ENCODE measurements around the gene ABCC3.
A peak's percentile ranks its signal among the peaks of the same experiment; 100 is the strongest.
"Not testable (repeated sequence)": the region's sequence is repeated elsewhere in the genome, so short reads cannot be mapped to it uniquely, and the experiment has no call there.

ABCC3 gene

GRCh38 chr17:50666316-50666715 is 31.6 kb downstream of the ABCC3 start:
- DNase-seq (ENCODE audit: low read depth, low spot score) = no peak

- no peak for DNase-seq (ENCODE audit: low read depth, low spot score)
Observed at GRCh38 chr17:50667259-50668024, 32.8 kb downstream of the ABCC3 start.

GRCh38 chr17:50668025-50668837 is 33.5 kb downstream of the ABCC3 start:
- DNase-seq (ENCODE audit: low read depth, low spot score) = no peak

- no peak for DNase-seq (ENCODE audit: low read depth, low spot score)
Observed at GRCh38 chr17:50668838-50669581, 34.3 kb downstream of the ABCC3 start.

- DNase-seq (ENCODE audit: low read depth, low spot score) = no peak
Observed at GRCh38 chr17:50672071-50672470, 37.4 kb downstream of the ABCC3 start.

GRCh38 chr17:50672831-50673551 is 38.3 kb downstream of the ABCC3 start:
- no peak for DNase-seq (ENCODE audit: low read depth, low spot score)

GRCh38 chr17:50675190-50675589 is 40.5 kb downstream of the ABCC3 start:
- no peak for DNase-seq (ENCODE audit: low read depth, low spot score)

GRCh38 chr17:50675627-50676026 is 40.9 kb downstream of the ABCC3 start:
- DNase-seq (ENCODE audit: low read depth, low spot score) = no peak

- no peak for DNase-seq (ENCODE audit: low read depth, low spot score)
Observed at GRCh38 chr17:50676065-50676975, 41.6 kb downstream of the ABCC3 start.

- DNase-seq (ENCODE audit: low read depth, low spot score) = no peak
Observed at GRCh38 chr17:50677851-50678375, 43.2 kb downstream of the ABCC3 start.

- DNase-seq (ENCODE audit: low read depth, low spot score) = no peak
Observed at GRCh38 chr17:50679008-50679544, 44.4 kb downstream of the ABCC3 start.

- DNase-seq (ENCODE audit: low read depth, low spot score) = no peak
Observed at GRCh38 chr17:50680126-50680525, 45.4 kb downstream of the ABCC3 start.

- not testable (repeated sequence) for DNase-seq (ENCODE audit: low read depth, low spot score)
Observed at GRCh38 chr17:50680543-50681262, 46.0 kb downstream of the ABCC3 start.

GRCh38 chr17:50681263-50682200 is 46.9 kb downstream of the ABCC3 start:
- peak; percentile 61 for DNase-seq (ENCODE audit: low read depth, low spot score)

GRCh38 chr17:50682441-50682840 is 47.8 kb downstream of the ABCC3 start:
- no peak for DNase-seq (ENCODE audit: low read depth, low spot score)

GRCh38 chr17:50682938-50683337 is 48.3 kb downstream of the ABCC3 start:
- DNase-seq (ENCODE audit: low read depth, low spot score) = no peak

GRCh38 chr17:50683434-50684287 is 49.0 kb downstream of the ABCC3 start:
- DNase-seq (ENCODE audit: low read depth, low spot score) = no peak

Measured in smooth muscle cell of the brain vasculature (primary cell).